ENCODE measurements around the gene TOR4A. TPM values are rescaled to one million over a fixed set of nuclear protein-coding genes. Genes with fewer than 3 reads are reported as not detected.

The TOR4A gene
- total RNA-seq, 4 donors from 2014 or later = 4.7 to 7.4 (median 6.9) TPM

DNA sequence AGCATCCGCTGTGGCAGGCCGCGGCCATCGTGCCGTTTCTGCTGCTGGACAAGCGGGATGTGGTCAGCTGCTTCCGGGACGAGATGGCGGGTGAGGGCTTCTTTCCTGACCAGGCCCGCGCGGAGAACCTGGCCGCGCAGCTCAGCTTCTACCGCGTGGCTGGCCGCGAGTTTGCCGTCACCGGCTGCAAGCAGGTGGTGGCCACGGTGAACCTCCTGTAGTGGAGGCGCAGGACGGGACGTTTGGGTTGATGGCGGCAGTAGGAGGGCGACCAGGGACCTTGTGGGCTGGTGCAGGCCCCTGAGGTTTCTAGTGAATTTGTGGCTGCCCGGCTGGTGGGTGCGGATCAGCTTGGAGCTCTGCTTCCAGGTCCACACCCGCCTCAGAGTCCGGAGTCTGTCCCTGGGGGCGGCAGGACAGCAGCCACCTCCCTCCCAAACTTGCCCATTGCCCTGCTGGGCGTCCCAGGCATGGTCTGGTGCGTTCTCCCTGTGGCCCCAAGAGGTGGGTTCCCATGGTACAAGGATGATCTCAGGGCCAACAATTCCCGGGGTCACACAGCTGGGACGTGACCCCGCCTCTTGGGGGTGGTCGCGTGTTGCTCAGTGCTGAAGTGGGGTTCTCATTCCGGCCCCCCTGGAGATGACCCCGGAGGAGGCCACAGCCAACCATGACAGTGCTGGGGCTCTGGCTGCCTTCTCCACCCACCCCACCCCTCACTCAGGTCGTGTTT lies 2.4 kb downstream of the TOR4A start:
- no peak overlapping the region for H3K27ac ChIP-seq
- TF ChIP-seq, protein P1, sequence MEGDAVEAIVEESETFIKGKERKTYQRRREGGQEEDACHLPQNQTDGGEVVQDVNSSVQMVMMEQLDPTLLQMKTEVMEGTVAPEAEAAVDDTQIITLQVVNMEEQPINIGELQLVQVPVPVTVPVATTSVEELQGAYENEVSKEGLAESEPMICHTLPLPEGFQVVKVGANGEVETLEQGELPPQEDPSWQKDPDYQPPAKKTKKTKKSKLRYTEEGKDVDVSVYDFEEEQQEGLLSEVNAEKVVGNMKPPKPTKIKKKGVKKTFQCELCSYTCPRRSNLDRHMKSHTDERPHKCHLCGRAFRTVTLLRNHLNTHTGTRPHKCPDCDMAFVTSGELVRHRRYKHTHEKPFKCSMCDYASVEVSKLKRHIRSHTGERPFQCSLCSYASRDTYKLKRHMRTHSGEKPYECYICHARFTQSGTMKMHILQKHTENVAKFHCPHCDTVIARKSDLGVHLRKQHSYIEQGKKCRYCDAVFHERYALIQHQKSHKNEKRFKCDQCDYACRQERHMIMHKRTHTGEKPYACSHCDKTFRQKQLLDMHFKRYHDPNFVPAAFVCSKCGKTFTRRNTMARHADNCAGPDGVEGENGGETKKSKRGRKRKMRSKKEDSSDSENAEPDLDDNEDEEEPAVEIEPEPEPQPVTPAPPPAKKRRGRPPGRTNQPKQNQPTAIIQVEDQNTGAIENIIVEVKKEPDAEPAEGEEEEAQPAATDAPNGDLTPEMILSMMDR (IDR thresholded peaks at IDR 0.05) = no peak
- TF ChIP-seq POLR2AphosphoS5 (IDR thresholded peaks at IDR 0.05) (no peak), POLR2A (IDR thresholded peaks at IDR 0.05) (no peak), EP300 (IDR thresholded peaks at IDR 0.05) (no peak)
- no peaks in the 10 kb centered on the region for H3K9me3 ChIP-seq
- peaks cover 0 to 42% (median 13%) of the 10 kb centered on the region in 3 donors for H3K4me1 ChIP-seq
- no CpG with 5 or more reads among the region's 41 CpGs for WGBS, 2 donors (ENCODE audit: low coverage in 1 of 2)
- peaks cover 89% of the 10 kb centered on the region for H3K27me3 ChIP-seq
- no peak overlapping the region for H3K4me3 ChIP-seq
- no peak for ATAC-seq
- H3K36me3 ChIP-seq = peaks cover 0 to 16% of the 10 kb centered on the region in 2 donors

DNA sequence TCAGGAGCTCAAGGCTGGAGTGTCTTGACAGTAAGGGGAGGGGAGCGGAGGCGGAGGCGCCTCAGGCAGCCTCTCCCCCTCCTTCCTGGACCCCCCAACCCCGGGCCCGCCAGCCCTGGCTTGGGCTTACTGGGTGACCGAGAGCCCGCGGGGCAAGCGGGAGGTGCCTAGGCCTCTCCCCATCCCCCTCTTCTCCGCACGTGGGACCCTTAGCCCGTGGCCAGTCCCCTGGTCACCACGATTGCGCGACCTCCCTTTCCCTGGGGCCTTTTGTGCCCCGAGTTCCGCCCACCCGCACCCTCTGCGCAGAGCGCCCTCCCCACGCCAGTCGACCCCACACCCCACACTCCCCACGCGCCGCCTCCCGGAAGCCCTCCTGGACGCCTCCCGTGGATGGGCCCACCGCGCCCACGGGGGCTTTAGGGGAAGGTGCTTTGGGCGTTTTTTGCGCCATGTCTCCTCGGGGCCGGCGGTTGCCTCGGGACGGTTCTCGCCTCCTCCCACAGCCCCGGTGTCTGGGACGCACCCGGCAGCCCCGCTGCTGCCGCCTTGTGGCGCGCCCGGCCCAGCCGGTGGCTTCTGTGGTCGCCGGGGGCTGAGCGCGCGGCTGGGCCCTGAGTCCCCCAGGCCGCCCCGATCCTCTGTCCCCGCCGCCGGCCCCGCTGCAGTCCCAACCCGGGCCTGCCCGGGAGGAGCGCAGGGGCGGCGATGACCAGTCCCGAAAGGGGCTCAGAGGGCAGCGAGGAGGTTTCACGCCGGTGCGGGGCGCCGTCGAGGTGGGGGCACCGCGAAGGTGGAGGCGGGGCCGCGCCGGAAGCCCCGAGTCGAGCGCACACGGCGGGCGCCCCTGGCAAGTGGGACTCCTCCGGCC lies 3.2 kb downstream of the TOR4A start:
- Histone ChIP-seq H3K27ac (no peak overlapping the region), H3K9me3 (no peaks in the 10 kb centered on the region), H3K4me1 (peaks cover 0 to 42% (median 13%) of the 10 kb centered on the region in 3 donors), H3K4me3 (no peak overlapping the region), H3K27me3 (peaks cover 91% of the 10 kb centered on the region), H3K36me3 (peaks cover 0 to 16% of the 10 kb centered on the region in 2 donors)
- ATAC-seq = no peak
- WGBS, 2 donors (ENCODE audit: low coverage in 1 of 2) = 80% methylated on average over 1 of the region's 85 CpGs; no CpG with 5 or more reads in 1 of the 2 donors
- TF ChIP-seq, protein P1 (IDR thresholded peaks at IDR 0.05) = peak in 2 of 4 experiments; percentile 33 to 42
- TF ChIP-seq POLR2A (IDR thresholded peaks at IDR 0.05) = no peak

DNA sequence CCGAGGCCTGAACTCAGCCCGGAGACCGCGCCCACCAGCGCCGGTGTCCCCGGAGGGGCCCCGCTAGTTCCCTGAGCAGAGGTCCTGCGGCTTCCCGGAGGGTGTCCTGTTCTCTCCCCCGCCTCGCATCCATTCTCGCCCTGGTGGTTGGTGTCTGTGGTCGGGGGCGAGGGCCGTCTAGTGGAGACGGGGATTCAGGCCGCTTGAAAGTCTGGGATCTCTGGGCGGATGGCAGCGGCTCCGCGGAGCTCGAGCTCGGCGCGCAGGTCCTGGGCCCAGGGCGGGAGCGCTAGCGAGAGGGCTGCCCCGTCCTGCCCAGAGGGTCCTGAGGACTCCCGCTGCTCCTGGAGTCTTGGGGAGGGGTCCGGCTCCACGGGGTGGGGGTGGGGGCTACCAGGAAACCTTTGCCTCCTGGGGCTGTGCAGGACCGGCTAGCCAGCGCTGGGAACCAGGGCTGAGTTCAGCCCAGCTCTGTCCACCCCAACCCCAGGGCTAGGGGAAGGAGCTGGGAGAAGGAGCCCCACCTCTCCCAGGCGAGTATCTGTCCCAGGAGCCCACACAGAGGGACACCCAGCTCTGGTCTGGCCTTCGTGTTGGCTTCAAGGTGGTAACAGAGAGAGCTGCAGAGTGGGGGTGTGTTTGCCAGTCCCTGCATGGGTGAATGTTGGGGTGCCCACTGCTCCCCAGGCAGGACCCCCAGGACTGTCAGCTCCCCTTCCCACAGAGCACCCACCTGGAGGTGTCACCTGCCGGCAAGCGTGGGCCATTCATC lies 4.0 kb downstream of the TOR4A start:
- H3K36me3 ChIP-seq = peaks cover 0 to 16% of the 10 kb centered on the region in 2 donors
- H3K4me3 ChIP-seq = no peak overlapping the region
- H3K4me1 ChIP-seq = peaks cover 0 to 35% (median 8%) of the 10 kb centered on the region in 3 donors
- H3K9me3 ChIP-seq = no peaks in the 10 kb centered on the region
- ATAC-seq = no peak
- H3K27me3 ChIP-seq = peaks cover 85% of the 10 kb centered on the region
- WGBS, 2 donors (ENCODE audit: low coverage in 1 of 2) = 100% methylated on average over 1 of the region's 39 CpGs; no CpG with 5 or more reads in 1 of the 2 donors
- TF ChIP-seq POLR2A (IDR thresholded peaks at IDR 0.05) (no peak), POLR2AphosphoS5 (IDR thresholded peaks at IDR 0.05) (no peak), EP300 (IDR thresholded peaks at IDR 0.05) (no peak)
- TF ChIP-seq, protein P1 (IDR thresholded peaks at IDR 0.05) = no peak
- no peak overlapping the region for H3K27ac ChIP-seq

DNA sequence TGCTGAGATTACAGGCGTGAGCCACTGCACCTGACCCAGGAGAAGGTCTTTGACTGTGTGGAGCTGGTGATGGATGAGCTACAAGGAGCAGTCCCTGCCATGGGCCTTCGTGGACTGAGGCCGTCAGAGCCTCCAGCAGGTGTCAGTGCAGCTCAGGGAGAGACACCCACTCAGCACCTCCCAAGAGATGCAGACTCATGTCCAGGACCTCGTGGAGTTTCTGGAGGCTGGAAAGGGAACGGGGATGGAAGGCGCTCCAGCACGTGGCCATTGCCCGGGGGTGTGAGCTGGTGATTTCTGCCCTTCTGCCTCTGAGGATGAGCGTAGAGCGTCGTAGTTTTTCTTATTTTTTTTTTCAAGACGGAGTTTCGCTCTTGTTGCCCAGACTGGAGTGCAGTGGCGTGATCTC lies 9.5 kb downstream of the TOR4A start:
- WGBS, 2 donors (ENCODE audit: low coverage in 1 of 2) = 53% methylated on average over 7 of the region's 14 CpGs; no CpG with 5 or more reads in 1 of the 2 donors
- peak; percentile 60 for ATAC-seq
- no peaks in the 10 kb centered on the region for H3K4me1 ChIP-seq

More for the DNA sequence above, 9.5 kb downstream of the TOR4A start:
- peaks cover 47% of the 10 kb centered on the region for H3K27me3 ChIP-seq
- no peak overlapping the region for H3K27ac ChIP-seq
- no peak overlapping the region for H3K4me3 ChIP-seq
- no peak for TF ChIP-seq EP300 (IDR thresholded peaks at IDR 0.05)
- TF ChIP-seq POLR2AphosphoS5 (IDR thresholded peaks at IDR 0.05) = no peak
- TF ChIP-seq, protein P1 (IDR thresholded peaks at IDR 0.05) = peak in 3 of 4 experiments; percentile 10 to 55 (median 25)
- TF ChIP-seq POLR2A (IDR thresholded peaks at IDR 0.05) = no peak
- no peaks in the 10 kb centered on the region for H3K9me3 ChIP-seq
- no peaks in the 10 kb centered on the region for H3K36me3 ChIP-seq

Data from gastroesophageal sphincter (tissue), 4 donors.